Motor neuron (in vitro differentiated cells): ENCODE results near the gene MAP4K3. TPM values are rescaled to one million over a fixed set of nuclear protein-coding genes. Genes with fewer than 3 reads are reported as not detected.

Experiments used
- ATAC-seq, 8 experiments: fragments of 200-7000 bp; cut with Tn5 transposase; replicated peaks in 6 of 8; 2 replicates each; pipeline ENCODE4 v1.8.0; 2021; ENCODE audit warnings: mild to moderate bottlenecking in 8 of 8, moderate library complexity in 8 of 8
- H3K27ac ChIP-seq, 2 donors: fragments of 250-450 bp; sonication (Bioruptor Pico); 2 replicates each; pipeline ENCODE4 v1.9.0; 2021; ENCODE audit warnings: antibody characterized with exemption in 2 of 2, mild to moderate bottlenecking in 2 of 2, moderate library complexity in 1 of 2
- H3K4me1 ChIP-seq, 2 donors: fragments of 250-450 bp; sonication (Bioruptor Pico); replicated peaks in 1 of 2; 2 replicates each; pipeline ENCODE4 v1.6.1; 2021; ENCODE audit warnings: antibody characterized with exemption in 2 of 2, mild to moderate bottlenecking in 2 of 2, moderate library complexity in 1 of 2
- H3K4me3 ChIP-seq, 5 donors: fragments of 250-450 bp; sonication (Bioruptor Pico); 2 replicates each; pipeline ENCODE4 v1.9.0; 2021; ENCODE audit warnings: antibody characterized with exemption in 5 of 5, mild to moderate bottlenecking in 5 of 5, moderate library complexity in 4 of 5
- WGBS, 10 experiments: fragments of 450-650 bp; shearing (Covaris generic); methylation state at CpG; one replicate each; pipeline ENCODE4 v1.0.0; 2022; 5-methylcytosine and 5-hydroxymethylcytosine counted together
- in situ Hi-C, 9 experiments: fragments of 400-800 bp; cut with MboI; loops; one replicate each; pipeline ENCODE4 v1.15.0; 2021; ENCODE audit warnings: low sequenced_read_pairs in 9 of 9, low pct_unique_long_range_greater_than_20kb in 2 of 9; ENCODE audit not compliant: unreplicated experiment in 9 of 9
- total RNA-seq, 8 experiments: library from RNA; unstranded; fragments of 300-600 nt; gene quantifications; 2 replicates each; pipeline versions ENCODE4 v1.2.3 to v1.2.4, GENCODE V29; 2022

Gene MAP4K3
- total RNA-seq, 8 experiments from 2014 or later = 24.3 to 131 (median 31.4) TPM

GRCh38 chr2:39435234-39435633 is 1.9 kb downstream of the MAP4K3 start:
- in situ Hi-C loops = no loop called here
- Histone ChIP-seq H3K4me1 (peaks cover 6 to 32% of the 10 kb centered on the region in 2 donors), H3K27ac (no peak overlapping the region), H3K4me3 (peak overlapping the region; percentile 70 to 90 (median 83))
- ATAC-seq = no peak
- WGBS, 10 experiments = 5 to 67% (median 13%) methylated on average over 2 to 4 of the region's 8 CpGs; no CpG with 5 or more reads in 3 of the 10 experiments

- Histone ChIP-seq H3K27ac (no peak overlapping the region), H3K4me1 (peaks cover 6 to 32% of the 10 kb centered on the region in 2 donors), H3K4me3 (peak overlapping the region in 4 of 5 donors; percentile 83 to 90 (median 86))
- 55 to 86% (median 56%) methylated on average over 1 of the region's 1 CpG; no CpG with 5 or more reads in 6 of the 10 experiments for WGBS, 10 experiments
- in situ Hi-C loops = no loop called here
- ATAC-seq = no peak
Measured at GRCh38 chr2:39434233-39434897, 2.7 kb downstream of the MAP4K3 start.

GRCh38 chr2:39433586-39434195 is 3.4 kb downstream of the MAP4K3 start:
- Histone ChIP-seq H3K4me1 (peaks cover 5 to 31% of the 10 kb centered on the region in 2 donors), H3K27ac (no peak overlapping the region), H3K4me3 (no peak overlapping the region)
- ATAC-seq = no peak
- 27 to 89% (median 70%) methylated on average over 2 to 5 of the region's 5 CpGs for WGBS, 10 experiments
- in situ Hi-C loops = no loop called here

- no peak for ATAC-seq
- peaks cover 0 to 25% of the 10 kb centered on the region in 2 donors for H3K4me1 ChIP-seq
- H3K4me3 ChIP-seq = no peak overlapping the region
- WGBS, 10 experiments = 60 to 92% (median 84%) methylated on average over 1 to 5 of the region's 5 CpGs
- no peak overlapping the region for H3K27ac ChIP-seq
- in situ Hi-C loops = no loop called here
Measured at GRCh38 chr2:39432701-39433100, 4.4 kb downstream of the MAP4K3 start.

- 7 to 80% (median 42%) methylated on average over 1 to 3 of the region's 3 CpGs; no CpG with 5 or more reads in 1 of the 10 experiments for WGBS, 10 experiments
- H3K4me3 ChIP-seq = no peak overlapping the region
Measured at GRCh38 chr2:39431592-39432316, 5.3 kb downstream of the MAP4K3 start.

GRCh38 chr2:39429746-39430145 is 7.3 kb downstream of the MAP4K3 start:
- in situ Hi-C loops = no loop called here
- no peak for ATAC-seq
- Histone ChIP-seq H3K4me1 (peaks cover 0 to 23% of the 10 kb centered on the region in 2 donors), H3K27ac (no peak overlapping the region), H3K4me3 (no peak overlapping the region)
- WGBS, 10 experiments = 57 to 100% (median 63%) methylated on average over 1 of the region's 1 CpG; no CpG with 5 or more reads in 4 of the 10 experiments

More at GRCh38 chr2:39431592-39432316, 5.3 kb downstream of the MAP4K3 start:
- H3K4me1 ChIP-seq = peaks cover 0 to 25% of the 10 kb centered on the region in 2 donors
- ATAC-seq = peak in 3 of 8 experiments; percentile 53 to 57 (median 54)
- in situ Hi-C loops = no loop called here
- H3K27ac ChIP-seq = no peak overlapping the region

GRCh38 chr2:39424951-39425350 is 12.1 kb downstream of the MAP4K3 start:
- 0 to 100% (median 100%) methylated on average over 1 of the region's 1 CpG; no CpG with 5 or more reads in 1 of the 10 experiments for WGBS, 10 experiments
- in situ Hi-C loops = no loop called here
- Histone ChIP-seq H3K27ac (no peak overlapping the region), H3K4me3 (no peak overlapping the region), H3K4me1 (no peaks in the 10 kb centered on the region)
- ATAC-seq = peak in 2 of 8 experiments; percentile 18 to 31

GRCh38 chr2:39422700-39423099 is 14.4 kb downstream of the MAP4K3 start:
- WGBS, 10 experiments = 83 to 100% (median 100%) methylated on average over 1 of the region's 1 CpG
- no peaks in the 10 kb centered on the region for H3K4me1 ChIP-seq
- H3K27ac ChIP-seq = no peak overlapping the region
- in situ Hi-C loops = no loop called here
- no peak for ATAC-seq
- no peak overlapping the region for H3K4me3 ChIP-seq

- in situ Hi-C loops = no loop called here
- ATAC-seq = no peak
- whole genome bisulfite sequencing, 10 experiments = 80 to 100% (median 100%) methylated on average over 1 to 2 of the region's 2 CpGs; no CpG with 5 or more reads in 1 of the 10 experiments
- Histone ChIP-seq H3K4me3 (no peak overlapping the region), H3K4me1 (no peaks in the 10 kb centered on the region), H3K27ac (no peak overlapping the region)
Measured at GRCh38 chr2:39421354-39421753, 15.7 kb downstream of the MAP4K3 start.

- Histone ChIP-seq H3K4me1 (no peaks in the 10 kb centered on the region), H3K27ac (no peak overlapping the region), H3K4me3 (no peak overlapping the region)
- in situ Hi-C loops = no loop called here
- ATAC-seq = no peak
- WGBS, 10 experiments = 41 to 100% (median 95%) methylated on average over 1 to 6 of the region's 6 CpGs
Measured at GRCh38 chr2:39419282-39420223, 17.5 kb downstream of the MAP4K3 start.

GRCh38 chr2:39418491-39418890 is 18.6 kb downstream of the MAP4K3 start:
- in situ Hi-C loops = no loop called here
- Histone ChIP-seq H3K27ac (no peak overlapping the region), H3K4me3 (no peak overlapping the region), H3K4me1 (no peaks in the 10 kb centered on the region)
- no peak for ATAC-seq
- 77 to 100% (median 89%) methylated on average over 1 to 5 of the region's 5 CpGs for WGBS, 10 experiments

GRCh38 chr2:39416140-39416539 is 20.9 kb downstream of the MAP4K3 start:
- H3K27ac ChIP-seq = no peak overlapping the region
- peak in 3 of 8 experiments; percentile 63 to 87 (median 81) for ATAC-seq
- no peaks in the 10 kb centered on the region for H3K4me1 ChIP-seq
- H3K4me3 ChIP-seq = no peak overlapping the region
- in situ Hi-C loops = no loop called here
- WGBS, 10 experiments = 0 to 94% (median 75%) methylated on average over 1 to 2 of the region's 2 CpGs; no CpG with 5 or more reads in 4 of the 10 experiments
